ENCODE measurements around the gene CCR3.

The CCR3 gene

GRCh38 chr3:46284981-46285683 is 42.9 kb downstream of the CCR3 start:
- no peak for TF ChIP-seq CTCF (IDR thresholded peaks at IDR 0.05; ENCODE audit: insufficient read depth, low read depth, low read length, missing control alignments)
- no peak overlapping the region for H3K4me3 ChIP-seq (ENCODE audit: low read depth, low read length)
- DNase-seq (ENCODE audit: low read depth) = no peak

- no peak overlapping the region for H3K4me3 ChIP-seq (ENCODE audit: low read depth, low read length)
- no peak for TF ChIP-seq CTCF (IDR thresholded peaks at IDR 0.05; ENCODE audit: insufficient read depth, low read depth, low read length, missing control alignments)
- DNase-seq (ENCODE audit: low read depth) = no peak
These were observed 43.8 kb downstream of the CCR3 start for GRCh38 chr3:46285931-46286619.

- no peak for DNase-seq (ENCODE audit: low read depth)
- no peak for TF ChIP-seq CTCF (IDR thresholded peaks at IDR 0.05; ENCODE audit: insufficient read depth, low read depth, low read length, missing control alignments)
- H3K4me3 ChIP-seq (ENCODE audit: low read depth, low read length) = no peak overlapping the region
These were observed 44.8 kb downstream of the CCR3 start for GRCh38 chr3:46286947-46287565.

GRCh38 chr3:46289551-46289950 is 47.3 kb downstream of the CCR3 start:
- TF ChIP-seq CTCF (IDR thresholded peaks at IDR 0.05; ENCODE audit: insufficient read depth, low read depth, low read length, missing control alignments) = no peak
- DNase-seq (ENCODE audit: low read depth) = no peak
- H3K4me3 ChIP-seq (ENCODE audit: low read depth, low read length) = no peak overlapping the region

GRCh38 chr3:46289966-46290365 is 47.7 kb downstream of the CCR3 start:
- H3K4me3 ChIP-seq (ENCODE audit: low read depth, low read length) = no peak overlapping the region
- no peak for DNase-seq (ENCODE audit: low read depth)
- TF ChIP-seq CTCF (IDR thresholded peaks at IDR 0.05; ENCODE audit: insufficient read depth, low read depth, low read length, missing control alignments) = no peak

GRCh38 chr3:46291046-46291445 is 48.8 kb downstream of the CCR3 start:
- no peak for DNase-seq (ENCODE audit: low read depth)
- H3K4me3 ChIP-seq (ENCODE audit: low read depth, low read length) = no peak overlapping the region
- no peak for TF ChIP-seq CTCF (IDR thresholded peaks at IDR 0.05; ENCODE audit: insufficient read depth, low read depth, low read length, missing control alignments)

Measured in GM12865 (cell line).